HG03469 (cell line): ENCODE data around the gene DPM1.

ENCODE experiments used
- ATAC-seq: cut with Tn5 transposase; IDR thresholded peaks from one replicate; pipeline ENCODE4 v1.9.1; 2021; ENCODE audit warnings: mild to moderate bottlenecking, moderate library complexity, moderate number of reproducible peaks; ENCODE audit not compliant: unreplicated experiment

Gene DPM1

DNA sequence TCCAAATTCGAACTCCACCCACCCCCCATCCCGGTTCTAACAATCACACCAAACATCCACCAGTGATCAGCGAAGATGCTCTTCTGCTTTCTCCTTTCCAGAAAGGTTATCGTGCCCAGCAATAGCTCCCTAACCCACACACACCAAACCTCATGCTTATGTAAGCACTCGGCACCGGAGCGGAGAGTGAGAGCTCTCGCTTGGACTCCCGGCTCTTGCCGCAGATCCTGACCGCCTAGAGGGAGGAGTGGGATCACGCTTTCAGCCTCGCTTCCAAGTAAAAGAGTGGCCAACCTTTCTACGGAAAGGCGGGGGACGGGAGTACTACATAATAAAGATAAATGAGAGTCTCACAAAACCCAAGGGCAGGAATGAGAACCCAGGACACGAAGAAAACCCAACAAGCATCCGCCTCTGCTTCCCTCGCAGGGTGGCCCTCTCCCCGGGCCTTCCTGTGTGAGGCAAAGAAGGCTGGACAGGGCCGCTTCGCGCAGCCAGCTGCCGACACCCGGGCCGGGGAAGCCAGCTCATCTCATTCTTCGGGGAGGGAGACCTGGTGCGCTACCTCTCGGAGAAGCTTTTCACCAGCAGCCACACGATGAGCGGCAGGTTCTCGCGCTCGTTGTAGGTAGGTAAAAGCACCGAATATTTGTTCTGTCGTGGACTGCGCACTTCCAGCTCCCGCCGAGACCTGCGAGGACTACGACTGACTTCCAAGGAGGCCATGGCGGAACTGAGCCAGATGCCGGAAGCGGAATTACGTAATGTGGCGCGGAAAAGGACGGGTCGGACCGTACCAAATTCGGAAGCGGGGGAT is at the start of gene DPM1:
TSS of gene DPM1 (minus strand) at position 735 of the 817 bp plus-strand sequence. CDS start at position 726, 9 bp downstream.
- peak; percentile 34 for ATAC-seq

DNA sequence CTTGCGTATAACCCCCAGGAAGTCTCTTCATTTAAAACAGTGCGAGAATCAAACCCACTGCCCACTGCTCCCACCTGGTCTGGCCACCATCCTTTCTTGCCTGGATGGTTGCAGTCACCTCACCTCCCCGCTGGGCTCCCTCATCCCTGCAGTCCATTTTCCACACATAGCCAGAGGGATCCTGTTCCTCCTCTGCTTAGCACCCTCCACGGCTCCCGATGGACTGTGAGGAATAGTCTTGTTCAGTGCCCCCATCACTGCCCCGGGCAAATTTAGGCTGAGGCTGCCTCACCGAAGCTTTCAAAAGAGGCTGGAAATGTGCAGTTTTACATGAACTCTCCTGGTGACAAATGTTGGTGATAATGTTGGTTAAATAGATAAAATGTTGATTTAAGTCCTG is 46.9 kb upstream of the DPM1 start:
- ATAC-seq, result no peak

DNA sequence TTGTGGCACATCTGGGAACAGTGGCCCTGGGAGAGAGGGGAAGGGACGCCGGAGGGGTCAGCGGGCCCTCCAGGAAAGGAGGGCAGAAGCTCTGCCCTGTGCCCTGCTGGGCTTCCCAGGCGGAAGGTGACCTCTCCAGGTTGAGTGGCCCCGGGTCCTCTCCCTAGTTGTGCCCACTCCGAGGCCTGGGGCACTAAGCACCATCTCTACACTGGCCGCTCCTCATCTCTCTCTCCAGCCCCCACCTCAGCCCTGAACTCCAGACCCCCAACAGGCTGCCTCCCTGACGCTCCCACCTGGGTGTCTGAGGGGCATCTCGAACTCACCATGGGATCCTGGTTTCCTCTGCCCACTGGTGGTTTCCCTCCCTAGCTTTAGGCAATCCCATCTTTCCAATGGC is 46.4 kb upstream of the DPM1 start:
- no peak for ATAC-seq

DNA sequence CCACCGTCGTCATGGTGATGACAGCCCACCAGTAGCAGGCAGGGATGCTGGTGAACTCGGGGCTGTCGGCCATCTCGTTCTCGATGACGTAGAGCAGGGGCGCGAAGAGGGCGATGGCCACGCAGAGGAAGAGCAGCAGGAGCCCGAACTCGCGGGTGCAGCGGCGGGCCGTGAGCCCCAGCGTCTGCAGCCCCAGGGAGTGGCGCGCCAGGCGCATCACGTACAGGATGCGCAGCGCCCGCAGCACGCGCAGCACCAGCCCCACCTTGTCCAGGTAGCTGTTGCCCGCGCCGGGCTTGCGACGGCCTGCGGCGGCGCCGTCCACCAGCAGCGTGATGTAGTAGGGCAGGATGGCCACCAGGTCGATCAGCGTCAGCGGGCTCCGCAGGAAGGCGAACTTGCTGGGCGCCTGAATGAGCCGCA is 46.0 kb upstream of the DPM1 start:
- ATAC-seq, result no peak

DNA sequence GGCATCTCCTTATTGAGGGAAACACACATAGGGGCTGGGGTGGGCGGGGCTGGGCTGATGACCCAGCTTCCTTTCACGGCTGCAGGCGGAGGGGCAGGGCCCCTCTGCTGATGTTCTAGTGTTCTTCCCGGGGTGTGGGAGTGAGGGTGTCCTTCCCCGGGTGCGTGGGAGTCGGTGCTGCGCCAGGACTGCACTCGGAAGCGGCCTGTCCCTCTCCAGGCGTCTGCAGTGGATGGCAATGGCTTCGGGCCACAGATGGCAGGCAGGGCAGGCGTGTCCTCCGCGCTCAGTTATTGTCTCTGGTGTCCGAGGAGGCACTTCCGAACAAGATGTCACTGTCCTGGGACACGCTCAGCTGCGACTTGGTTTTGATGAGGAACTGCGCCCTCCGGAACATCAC is 45.4 kb upstream of the DPM1 start:
- ATAC-seq, result no peak

DNA sequence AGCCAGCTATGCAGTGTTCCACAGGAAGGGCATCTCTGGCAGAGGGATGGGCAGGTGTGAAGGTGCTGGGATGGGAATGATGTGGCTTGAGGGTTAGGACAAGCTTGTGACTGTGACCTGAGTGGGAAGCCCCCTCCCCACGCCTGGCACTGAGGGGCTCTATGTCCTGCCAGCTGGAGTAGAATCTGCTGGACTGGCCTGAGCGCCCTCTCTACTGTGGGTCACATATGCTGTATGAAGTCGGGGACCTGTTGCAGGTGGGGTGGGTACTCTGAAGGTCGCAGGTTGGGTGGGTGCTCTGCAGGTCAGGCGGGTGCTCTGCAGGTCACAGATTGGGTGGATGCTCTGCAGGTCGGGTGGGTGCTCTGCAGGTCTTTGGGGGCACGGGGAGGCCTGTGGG is 44.3 kb upstream of the DPM1 start:
- no peak for ATAC-seq

DNA sequence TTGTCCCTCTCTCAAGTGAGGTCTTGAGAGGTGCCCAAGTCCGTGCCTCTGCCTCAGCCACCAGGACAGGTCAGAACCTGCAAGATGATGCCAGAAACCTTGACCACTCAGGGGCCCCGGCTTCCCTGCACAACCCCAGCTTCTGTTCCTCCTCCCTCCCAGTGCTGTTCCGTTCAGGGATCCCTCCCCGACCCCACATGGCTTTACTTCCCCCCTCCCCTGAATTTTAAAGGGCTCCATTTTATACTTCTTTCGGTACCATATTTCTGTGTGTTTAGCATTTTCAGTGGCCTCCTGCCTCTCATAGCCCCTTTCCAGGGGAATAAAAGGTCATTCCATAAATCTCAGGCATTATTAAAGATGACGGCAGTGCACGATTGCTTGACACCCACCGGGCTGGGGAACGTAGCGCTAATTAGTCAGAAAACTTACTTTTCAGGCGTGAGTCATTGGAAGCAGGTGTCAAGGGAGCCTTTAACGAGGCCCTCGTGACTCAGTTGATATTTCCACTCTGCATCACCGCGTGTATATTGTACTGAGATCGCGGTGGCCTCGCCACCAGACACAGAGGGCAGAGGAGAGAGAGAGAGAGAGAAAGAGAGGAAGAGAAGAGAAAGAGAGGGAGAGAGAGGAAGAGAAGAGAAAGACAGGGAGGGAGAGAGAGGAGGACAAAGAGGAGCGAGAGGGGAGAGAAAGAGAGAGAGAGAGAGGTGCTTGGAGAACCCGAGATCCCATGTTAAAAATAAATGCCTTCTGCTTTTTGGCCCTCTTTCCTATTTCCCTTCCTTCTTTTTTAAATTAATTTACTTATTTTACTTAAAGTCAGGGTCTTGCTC is 43.3 kb upstream of the DPM1 start:
- ATAC-seq, result no peak

DNA sequence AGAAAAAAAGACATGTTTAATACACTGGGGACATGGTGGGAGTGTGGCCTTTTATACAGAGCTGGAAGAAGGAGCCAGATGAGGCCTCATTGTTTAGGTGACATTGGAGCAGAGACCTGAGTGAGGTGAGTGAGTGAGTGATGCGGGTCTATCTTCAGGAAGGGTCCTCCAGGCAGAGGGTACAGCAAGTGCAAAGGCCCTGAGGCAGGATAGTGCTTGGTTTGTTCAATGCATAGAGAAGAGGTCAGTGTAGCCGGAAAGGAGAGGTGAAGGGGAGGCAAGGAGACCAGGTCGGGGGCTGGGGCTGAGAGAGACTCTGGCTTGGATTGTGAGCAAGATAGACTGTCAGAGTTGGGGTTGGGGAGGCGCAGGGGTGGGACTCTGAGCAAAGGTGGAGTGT is 41.0 kb upstream of the DPM1 start:
- no peak for ATAC-seq

DNA sequence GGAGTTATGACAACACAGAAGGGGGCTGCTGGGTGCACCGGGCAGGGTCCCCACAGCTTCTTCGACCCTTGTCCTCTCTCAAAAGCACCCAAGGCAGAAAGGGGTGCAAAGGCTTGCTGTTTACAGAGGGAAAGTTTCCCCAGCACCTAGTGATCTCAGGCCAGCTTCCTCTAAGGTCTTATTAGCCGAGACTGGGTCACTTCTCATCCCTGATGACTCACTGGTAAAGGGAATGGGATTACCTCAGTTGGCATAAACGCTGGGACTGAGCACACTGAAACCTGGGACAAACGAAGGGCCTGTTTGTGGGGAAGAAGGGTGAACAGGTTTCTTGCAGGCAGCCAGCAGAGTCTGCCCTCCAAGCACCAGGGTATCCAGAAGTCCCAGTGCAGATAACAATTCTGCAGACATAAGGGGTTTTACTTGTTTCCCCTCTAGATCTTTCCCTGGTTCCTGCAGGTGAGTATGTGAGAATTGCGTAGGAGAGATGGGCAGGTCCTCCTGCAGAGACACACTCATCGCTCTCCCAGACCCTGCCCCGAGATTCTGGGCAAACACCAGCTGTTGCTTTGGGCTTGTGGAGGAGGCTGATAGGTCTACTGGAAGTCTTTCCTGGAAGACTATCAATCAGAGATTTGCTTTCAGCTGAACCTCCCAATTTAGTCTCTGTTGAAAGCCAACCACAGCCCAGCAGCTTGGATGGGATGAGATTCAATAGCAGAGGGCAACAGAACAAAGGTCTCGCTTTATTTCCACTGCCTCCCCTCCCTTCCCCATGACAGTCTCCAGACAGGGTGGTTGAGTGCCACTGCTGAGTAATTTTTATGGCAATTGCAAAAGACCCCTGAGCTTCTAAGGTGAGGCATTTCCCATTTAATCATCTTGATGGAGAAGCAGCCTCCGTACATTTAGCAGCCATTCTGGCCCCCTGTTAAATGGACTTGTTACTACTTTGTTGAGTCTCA is 38.9 kb upstream of the DPM1 start:
- ATAC-seq, result no peak

DNA sequence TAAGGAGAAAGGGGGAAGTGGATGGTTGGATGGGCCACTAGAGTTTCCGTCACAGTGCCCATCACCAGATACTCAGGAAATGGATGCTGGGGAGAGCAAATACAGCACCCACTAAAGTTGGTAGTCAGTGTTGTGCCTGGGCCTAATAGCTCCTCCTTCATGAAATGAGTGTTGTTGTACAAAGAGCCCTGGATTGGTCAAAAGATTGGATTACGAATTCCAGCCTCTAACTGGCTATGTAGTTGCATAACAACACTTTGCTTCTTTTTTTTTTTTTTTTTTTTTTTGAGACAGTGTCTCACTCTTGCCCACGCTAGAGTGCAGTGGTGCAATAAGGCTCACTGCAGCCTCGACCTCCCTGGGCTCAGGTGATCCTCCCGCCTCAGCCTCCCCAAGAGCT is 37.2 kb upstream of the DPM1 start:
- no peak for ATAC-seq

DNA sequence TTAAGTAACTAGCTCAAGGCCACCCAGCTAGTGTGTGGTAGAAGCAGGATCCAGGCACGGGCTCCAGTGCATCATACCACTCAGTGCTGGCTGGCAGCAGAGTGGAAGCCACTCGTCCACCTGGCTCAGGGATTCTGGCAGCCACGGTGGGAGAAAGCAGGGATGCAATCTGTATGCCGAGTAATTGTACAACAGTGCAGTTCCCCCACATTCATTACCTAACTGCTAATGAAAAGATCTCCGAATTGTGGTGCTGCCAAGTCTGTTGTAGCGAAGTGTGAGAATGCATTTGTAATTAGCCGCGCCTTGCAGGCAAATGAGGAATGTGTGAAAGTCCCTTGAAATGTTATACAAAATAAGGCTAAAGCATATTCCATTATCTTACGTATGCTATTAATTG is 35.5 kb upstream of the DPM1 start:
- no peak for ATAC-seq

DNA sequence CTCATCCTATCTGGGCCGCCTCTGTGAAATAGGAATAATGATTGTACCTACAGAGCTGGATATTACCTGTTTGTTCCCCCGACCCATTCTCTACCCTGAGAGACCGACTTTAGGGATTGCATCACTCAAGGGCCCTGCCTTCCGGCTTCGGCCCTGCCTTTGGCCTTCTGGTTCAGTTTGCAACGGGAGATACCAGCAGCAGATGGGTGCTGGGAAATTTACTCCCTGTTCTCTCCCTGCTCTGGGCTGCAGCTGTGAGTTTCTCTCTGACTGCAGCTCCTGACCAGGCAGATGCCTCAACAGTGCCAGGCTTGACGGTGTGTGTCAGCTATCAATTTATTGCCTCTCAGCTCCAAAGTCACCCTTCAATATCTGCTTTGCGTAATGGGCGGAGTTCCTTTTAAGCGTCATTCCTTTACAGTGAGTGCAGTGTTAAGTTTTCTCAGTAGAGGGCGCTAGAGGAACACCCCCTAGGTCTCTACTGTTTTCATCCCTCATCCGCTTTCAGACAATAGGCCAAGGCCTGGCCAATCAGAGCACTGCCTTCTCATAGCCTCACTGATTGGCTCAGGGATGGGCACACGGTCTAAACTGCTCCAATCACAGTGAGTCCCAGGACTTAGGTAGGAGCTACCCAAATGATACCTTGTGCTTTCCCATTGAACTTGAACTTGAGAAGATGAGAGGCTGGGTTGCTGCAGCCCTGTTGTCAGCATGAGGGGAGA is 34.6 kb upstream of the DPM1 start:
- ATAC-seq, result no peak

DNA sequence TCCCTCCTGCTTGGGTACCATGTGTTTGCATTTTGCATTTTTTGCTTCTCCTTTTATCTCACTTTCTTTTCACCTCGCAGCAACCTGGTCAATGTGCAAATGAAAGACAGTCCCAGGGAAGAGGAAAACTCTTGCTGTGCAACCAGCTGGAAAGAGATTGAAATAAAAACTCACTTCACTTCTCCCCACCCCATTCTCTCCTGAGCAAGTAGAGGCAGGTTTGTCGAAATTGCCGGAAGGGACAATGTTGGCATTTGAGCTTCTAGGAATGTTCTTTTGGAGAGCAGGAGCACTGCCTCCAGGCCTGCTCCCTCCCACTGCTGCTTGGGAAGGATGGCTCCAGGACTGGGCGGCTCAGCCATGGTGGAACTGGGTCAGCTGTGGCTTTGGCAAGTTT is 34.0 kb upstream of the DPM1 start:
- no peak for ATAC-seq

DNA sequence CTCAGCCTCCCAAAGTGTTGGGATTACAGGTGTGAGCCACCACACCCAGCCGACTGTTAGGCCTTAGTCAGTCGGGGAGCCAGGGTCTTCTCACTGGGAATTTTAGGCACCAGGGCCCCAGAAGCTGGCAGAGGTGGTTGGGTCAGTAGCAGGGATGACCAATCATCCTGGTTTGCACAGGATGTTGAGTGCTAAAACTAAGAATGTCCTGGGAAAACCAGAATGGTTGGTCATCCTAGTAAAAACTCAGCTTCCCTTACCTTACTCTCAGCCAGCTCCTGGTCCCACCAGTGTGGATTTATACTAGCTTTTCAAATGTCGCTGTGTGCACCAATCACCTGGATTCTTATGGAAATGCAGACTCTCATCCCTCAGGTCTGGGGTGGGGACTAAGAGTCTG is 32.7 kb upstream of the DPM1 start:
- ATAC-seq, result no peak

DNA sequence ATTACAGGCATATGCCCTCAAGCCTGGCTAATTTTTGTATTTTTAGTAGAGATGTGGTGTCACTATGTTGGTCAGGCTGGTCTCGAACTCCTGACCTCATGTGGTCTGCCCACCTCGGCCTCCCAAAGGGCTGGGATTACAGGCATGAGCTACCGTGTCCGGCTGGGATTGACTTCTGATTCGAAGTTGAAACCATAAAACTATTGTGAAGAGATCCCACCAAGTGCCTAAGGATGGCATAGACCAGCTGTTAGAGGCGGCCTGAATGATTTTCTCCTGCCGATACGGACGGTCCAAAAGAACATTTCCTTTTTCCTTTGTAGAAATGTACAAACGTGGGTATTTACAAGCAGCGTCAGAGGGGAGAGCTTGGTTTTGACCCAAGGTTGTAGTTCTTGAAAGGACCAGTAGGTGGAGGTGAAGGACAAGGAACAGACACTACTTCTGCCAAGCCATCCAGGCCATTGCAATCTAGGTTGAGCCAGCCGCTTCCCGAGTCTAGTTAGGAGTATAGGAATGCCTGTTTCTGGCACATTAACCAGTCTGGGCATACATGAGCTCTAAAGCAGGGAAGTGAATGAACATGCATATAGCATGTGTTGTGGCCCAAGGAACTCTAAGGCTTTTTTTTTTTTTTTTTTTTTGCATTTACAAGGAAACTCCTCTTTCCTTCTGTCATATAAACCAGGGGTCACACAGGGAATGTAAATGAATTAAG is 29.3 kb upstream of the DPM1 start:
- ATAC-seq, result no peak

DNA sequence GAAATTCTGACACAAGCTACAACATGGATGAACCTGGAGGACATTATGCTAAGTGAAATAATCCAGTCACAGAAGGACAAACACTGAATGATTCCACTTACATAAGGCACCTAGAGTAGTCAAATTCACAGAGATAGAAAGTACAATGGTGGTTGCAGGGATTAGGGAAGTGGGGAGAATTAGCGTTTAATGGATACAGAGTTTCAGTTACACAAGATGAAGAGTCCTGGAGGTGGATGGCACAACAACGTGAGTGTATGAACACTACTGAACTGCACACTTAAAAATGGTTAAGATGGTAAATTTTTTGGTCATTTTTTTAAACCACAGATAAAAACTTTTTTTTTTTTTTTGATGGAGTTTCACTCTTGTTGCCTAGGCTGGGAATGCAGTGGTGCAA is 25.0 kb upstream of the DPM1 start:
- no peak for ATAC-seq

DNA sequence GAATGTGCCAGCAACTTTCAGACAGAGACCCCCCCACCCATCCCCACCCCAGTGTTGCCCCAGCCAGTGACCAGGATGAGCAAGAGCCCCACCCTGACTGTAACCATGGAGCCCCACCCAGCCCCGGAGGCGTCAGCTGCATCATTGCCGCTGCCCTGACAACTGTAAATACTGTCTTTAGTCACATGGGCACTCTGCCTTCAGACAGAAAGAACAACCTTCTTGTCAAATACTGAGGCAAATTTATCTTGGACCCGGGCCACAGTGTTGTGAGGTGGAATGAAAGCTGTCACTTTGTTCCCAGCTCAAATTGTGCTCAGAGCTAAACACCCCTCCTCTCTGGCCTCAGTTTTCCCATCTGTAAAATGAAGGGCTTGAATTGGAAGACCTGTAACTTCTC is 24.0 kb upstream of the DPM1 start:
- ATAC-seq, result no peak

DNA sequence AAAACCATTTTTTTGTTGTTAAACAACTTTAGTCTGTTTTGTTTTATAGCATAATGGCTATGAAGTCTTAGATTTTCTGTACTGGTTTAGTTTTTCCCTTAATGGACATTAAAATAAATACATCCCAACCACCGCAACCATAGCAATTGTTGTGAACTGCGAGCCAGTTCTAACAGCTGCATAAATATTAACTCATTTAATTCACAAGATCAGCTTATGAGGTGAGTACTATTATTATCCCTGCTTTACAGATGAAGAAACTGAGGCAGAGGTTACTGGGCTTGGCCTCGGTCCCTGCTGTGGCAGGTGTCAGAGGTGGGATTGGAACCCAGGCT is 23.3 kb upstream of the DPM1 start:
- ATAC-seq, result no peak

DNA sequence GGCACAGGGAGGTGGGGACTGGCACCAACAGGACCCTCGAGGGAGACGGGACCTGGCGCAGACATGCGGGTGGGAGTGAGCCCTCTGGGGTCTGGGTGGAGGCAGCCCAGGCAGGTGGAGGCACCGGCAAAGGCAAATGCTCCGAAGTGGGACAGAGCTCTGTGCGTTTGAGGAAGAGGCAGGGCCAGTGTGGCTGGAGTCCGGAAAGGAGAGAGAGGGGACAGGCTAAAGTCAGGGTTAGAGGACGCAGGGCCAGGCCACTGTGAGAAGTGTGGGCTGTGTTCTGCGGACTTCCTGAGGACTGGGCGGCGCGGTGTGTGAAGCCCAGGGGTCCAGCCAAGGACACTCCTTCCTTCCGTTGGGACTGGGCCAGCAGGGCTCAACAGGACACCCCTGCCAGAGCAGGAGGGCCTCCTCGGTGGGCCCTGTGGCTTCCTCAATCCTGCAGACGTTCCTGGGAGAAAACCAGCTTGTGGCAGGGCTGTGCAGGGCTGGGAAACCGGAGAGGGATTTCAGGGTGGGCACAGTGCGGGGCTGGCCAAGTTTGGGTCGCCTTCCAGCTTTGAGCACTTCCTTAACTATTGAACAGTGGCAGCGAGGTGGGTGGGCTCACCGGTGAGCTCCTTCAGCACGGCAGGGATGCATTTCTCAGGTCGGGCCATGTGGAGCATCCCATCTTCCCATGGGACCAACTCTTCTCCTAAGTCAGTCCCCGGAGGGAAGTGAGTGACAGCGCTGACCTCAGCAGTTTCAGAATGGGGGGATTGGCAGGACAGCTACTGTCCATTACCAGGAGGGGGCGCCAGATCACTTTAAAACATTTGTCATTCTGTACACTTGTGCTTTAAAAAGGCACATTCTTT is 22.8 kb upstream of the DPM1 start:
- ATAC-seq, result no peak
